Activated T-cell treated with anti-CD3 and anti-CD28 coated beads, Interleukin-2, amount 50 U/mL, for 48 hours (primary cell): Measurements from ENCODE around the gene TPPP.
"Not testable (repeated sequence)": the region's sequence is repeated elsewhere in the genome, so short reads cannot be mapped to it uniquely, and the experiment has no call there.

Experiments
- DNase-seq, 2 experiments: peaks; one replicate each; pipeline ENCODE4 v3.0.0-alpha.2; 2020

The TPPP gene

GRCh38 chr5:692529-693041 lies 567 bp downstream of the TPPP start:
- DNase-seq: not testable (repeated sequence)

- DNase-seq: no peak
These were observed 1.2 kb downstream of the TPPP start for GRCh38 chr5:691817-692528.

GRCh38 chr5:691049-691448 lies 2.1 kb downstream of the TPPP start:
- not testable (repeated sequence) for DNase-seq

GRCh38 chr5:690293-690692 lies 2.9 kb downstream of the TPPP start:
- DNase-seq: not testable (repeated sequence)

- DNase-seq: not testable (repeated sequence)
These were observed 4.7 kb downstream of the TPPP start for GRCh38 chr5:688348-689010.

- not testable (repeated sequence) for DNase-seq
These were observed 6.2 kb downstream of the TPPP start for GRCh38 chr5:686936-687335.

- DNase-seq: not testable (repeated sequence)
These were observed 7.0 kb downstream of the TPPP start for GRCh38 chr5:686172-686523.

GRCh38 chr5:685262-686171 lies 7.6 kb downstream of the TPPP start:
- no peak for DNase-seq

- no peak for DNase-seq
These were observed 8.4 kb downstream of the TPPP start for GRCh38 chr5:684751-685216.

GRCh38 chr5:683551-684481 lies 9.3 kb downstream of the TPPP start:
- no peak for DNase-seq

- peak in 1 of 2 experiments; percentile 20 for DNase-seq
These were observed 10.3 kb downstream of the TPPP start for GRCh38 chr5:682651-683358.

GRCh38 chr5:682216-682615 lies 10.9 kb downstream of the TPPP start:
- DNase-seq: not testable (repeated sequence)

GRCh38 chr5:681317-682191 lies 11.6 kb downstream of the TPPP start:
- DNase-seq: not testable (repeated sequence)

GRCh38 chr5:680836-681235 lies 12.3 kb downstream of the TPPP start:
- DNase-seq: not testable (repeated sequence)

- not testable (repeated sequence) for DNase-seq
These were observed 12.9 kb downstream of the TPPP start for GRCh38 chr5:680118-680795.

- not testable (repeated sequence) for DNase-seq
These were observed 13.8 kb downstream of the TPPP start for GRCh38 chr5:679166-679895.

GRCh38 chr5:678521-678920 lies 14.6 kb downstream of the TPPP start:
- DNase-seq: peak in 1 of 2 experiments; percentile 10
